HG02571 (cell line): ENCODE measurements around the gene ST7.
"Not testable (repeated sequence)": the region's sequence is repeated elsewhere in the genome, so short reads cannot be mapped to it uniquely, and the experiment has no call there.

Experiments
- ATAC-seq: cut with Tn5 transposase; IDR thresholded peaks from one replicate; pipeline ENCODE4 v1.9.1; 2021; ENCODE audit warnings: mild to moderate bottlenecking, moderate library complexity; ENCODE audit not compliant: unreplicated experiment

ST7 gene

DNA sequence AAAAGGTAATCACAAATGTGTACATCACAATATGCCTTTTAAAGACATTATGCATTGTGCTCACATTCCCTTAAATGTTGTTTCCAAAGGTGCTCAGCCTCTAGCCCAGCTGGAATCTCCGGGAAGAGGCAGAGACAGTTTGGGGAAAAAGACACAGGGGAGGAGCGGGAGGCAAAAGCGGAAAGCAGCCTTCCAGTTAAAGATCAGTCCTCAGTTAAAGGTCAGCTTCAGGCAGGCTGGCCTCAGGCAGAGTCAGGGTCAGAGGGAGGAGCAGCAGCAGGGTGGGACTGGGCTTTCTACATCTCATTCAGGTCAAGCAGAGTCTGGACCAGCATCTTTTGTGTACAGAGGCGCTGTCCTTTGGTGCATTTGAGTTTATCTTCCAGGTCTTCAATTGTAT, 18.6 kb downstream of the ST7 start:
- no peak for ATAC-seq

- not testable (repeated sequence) for ATAC-seq
Observed at GRCh38 chr7:116975024-116975423, 21.7 kb downstream of the ST7 start.

DNA sequence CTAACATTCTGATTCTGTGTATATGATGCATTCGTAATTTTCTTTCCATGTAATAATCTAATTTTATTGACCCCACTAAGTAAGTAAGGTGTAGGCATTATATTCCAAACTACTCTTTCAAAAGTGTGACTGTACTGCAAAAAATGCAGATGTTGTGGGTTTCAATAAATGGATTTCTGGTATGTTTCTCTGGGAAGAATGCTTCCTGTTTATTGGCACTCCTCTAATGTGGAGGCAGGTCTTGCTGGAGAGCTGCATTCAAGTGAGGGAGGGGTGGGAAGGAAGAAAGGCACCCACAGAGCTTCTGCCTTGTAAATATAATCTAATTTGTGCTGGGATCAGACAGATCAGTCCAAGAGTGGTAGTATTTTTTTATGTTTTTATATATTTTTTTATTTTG, 23.9 kb downstream of the ST7 start:
- no peak for ATAC-seq

DNA sequence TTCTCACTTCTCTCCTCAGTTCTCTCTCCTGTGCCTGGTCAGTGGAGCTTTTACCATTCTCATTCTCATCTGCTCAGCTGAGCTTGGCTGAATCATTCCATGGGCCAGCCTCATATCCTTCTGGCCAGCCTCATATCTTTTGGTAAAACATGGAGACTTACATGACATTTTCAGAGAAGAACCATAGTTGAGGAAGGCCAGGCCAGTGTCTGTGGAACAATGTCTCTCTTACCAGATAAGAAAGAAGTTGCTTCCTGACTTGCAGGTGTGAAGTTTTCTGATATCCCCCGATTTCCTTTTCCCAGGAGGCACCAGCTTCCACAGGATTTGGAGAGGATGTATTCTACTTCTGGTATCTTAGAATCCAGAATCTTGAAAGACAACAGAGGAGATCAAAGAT, 24.7 kb downstream of the ST7 start:
- ATAC-seq: no peak

DNA sequence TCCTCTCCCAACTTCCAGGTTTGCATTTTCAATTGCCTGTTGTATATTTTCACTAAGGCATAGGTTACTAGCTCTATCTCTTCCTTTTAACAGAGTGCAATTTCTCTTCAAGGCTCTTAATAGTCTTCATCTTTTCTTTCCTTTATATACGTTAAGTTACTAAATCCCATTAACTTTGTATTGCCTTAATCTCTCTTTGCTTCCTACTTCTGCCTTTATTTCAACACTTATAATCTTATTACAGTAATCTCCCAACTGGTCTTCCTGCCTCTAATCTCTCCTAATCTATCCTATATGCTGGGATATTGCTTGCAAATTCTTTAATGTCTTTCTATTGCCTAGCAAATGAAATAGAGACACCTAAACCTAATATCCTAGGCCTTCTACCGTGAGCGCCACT, 26.1 kb downstream of the ST7 start:
- ATAC-seq: no peak

DNA sequence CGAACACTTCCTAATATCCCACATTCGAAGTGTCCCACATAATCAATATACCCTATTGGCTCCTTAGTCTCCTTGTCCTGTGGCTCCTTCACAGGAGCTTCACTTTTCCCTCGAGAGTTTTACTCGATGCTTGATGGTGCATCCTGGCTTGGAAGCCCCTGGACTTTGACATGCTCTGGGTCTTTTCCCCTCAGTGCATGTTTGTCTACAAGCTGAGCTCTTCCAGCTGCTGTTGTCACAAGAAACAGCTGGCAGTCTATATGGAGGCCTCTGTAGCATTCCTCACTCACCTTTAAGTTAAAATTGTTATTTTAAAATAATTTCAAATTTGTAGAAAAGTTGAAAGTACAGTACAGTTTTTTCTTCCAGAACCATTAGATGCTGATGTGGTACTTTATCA, 27.1 kb downstream of the ST7 start:
- ATAC-seq: no peak

- no peak for ATAC-seq
Observed at GRCh38 chr7:116981939-116982338, 28.6 kb downstream of the ST7 start.

- ATAC-seq: no peak
Observed at GRCh38 chr7:116984511-116984910, 31.2 kb downstream of the ST7 start.

- ATAC-seq: no peak
Observed at GRCh38 chr7:116984917-116985316, 31.6 kb downstream of the ST7 start.

- no peak for ATAC-seq
Observed at GRCh38 chr7:116985575-116985974, 32.3 kb downstream of the ST7 start.

GRCh38 chr7:116986611-116987565, 33.6 kb downstream of the ST7 start:
- ATAC-seq: no peak

DNA sequence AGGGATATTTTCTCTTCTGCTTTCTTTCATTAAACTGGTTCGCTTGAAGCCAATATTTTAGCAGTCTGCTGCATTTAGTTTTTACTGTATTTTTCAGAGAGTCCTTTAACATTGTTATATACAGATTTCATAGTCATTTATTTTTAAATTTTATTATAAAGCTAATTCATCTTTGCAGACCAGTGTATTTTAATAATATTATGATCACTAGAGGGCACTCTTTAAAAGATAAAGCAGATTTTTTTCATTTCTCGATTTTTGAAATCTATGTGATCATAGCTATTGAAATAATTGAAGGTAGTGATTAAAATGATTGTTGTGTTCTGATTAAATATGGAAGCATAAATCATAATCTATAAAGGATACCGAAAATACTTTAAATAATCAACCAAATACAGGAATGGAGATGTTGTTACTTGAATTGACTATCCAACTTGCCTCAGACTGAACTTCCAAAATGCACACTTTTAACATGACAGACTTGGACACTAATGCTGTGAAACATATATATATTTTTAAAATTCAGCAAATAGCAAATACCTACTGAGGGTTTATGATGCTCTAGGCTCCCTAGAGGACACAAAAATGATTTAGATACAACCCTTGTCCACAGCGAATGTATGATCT, 35.2 kb downstream of the ST7 start:
- ATAC-seq: no peak

DNA sequence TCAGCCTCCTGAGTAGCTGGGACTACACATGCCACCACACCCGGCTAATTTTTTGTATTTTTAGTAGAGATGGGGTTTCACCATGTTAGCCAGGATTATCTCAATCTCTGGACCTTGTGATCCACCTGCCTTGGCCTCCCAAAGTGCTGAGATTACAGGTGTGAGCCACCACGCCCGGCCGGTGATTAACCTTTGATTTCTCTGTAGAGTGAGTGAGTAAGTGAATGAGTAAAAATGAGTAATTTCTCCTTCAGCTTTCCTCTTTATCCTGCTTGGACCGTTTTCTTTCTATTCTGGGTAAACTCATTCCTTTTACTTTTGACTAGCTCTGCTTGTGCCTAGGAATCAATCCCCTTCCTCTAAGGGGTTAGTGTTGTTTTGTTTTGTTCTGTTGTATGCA, 36.8 kb downstream of the ST7 start:
- ATAC-seq: no peak

DNA sequence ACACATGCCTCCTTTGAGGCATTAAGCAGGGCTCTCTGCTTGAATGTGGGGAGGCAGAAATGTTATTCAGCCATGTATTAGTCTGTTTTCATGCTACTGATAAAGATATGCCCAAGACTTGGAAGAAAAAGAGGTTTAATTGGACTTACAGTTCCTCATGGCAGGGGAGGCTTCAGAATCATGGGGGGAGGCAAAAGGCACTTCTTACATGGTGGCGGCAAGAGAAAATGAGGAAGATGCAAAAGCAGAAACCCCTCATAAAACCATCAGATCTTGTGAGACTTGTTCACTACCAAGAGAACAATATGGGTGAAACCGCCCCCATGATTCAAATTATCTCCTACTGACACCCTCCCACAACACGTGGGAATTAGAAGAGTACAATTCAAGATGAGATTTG, 37.9 kb downstream of the ST7 start:
- ATAC-seq: no peak

GRCh38 chr7:116994611-116995010, 41.3 kb downstream of the ST7 start:
- no peak for ATAC-seq

DNA sequence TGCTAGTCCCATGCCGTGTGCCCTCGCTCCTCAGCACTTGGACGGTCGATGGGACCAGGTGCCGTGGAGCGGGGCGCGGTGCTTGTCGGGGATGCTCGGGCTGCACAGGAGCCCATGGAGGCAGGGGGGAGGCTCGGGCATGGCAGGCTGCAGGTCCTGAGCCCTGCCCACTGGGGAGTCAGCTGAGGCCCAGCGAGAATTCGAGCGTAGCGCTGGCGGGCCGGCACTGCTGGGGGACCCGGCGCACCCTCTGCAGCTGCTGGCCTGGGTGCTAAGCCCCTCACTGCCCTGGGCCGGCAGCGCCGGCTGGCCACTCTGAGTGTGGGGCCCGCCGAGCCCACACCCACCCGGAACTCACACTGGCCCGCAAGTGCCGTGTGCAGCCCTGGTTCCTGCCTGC, 44.7 kb downstream of the ST7 start:
- no peak for ATAC-seq

DNA sequence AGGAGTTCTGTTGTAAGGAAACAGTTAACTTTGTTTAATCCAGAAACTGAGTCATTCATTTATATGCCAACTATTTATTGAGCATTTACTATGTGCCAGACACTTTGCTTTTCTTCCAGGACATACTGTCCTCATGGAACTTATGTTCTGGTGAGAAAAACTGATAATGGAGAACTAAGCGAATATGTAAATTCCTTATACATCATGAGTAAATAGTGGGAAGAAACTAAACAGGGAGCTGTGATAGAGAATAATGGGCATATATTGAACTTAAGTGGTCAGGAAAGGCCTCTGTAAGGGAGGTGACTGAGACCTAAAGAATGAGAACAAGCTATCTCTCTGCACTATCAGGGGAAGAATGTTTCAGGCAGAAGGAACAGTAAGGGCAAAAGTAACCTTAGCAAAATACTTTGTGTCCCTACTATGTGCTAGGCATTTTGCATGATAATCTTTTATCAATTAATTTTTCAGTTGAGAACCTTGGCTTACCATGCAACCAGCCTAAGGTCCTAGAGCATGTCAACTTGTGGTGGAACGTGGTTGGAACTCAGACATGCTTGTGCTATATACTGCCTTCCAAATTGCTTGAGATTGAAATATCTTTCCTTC, 45.4 kb downstream of the ST7 start:
- ATAC-seq: no peak

- no peak for ATAC-seq
Observed at GRCh38 chr7:116999311-116999710, 46.0 kb downstream of the ST7 start.

GRCh38 chr7:117001283-117001682, 48.0 kb downstream of the ST7 start:
- ATAC-seq: no peak

GRCh38 chr7:117004899-117005298, 51.6 kb downstream of the ST7 start:
- ATAC-seq: no peak

DNA sequence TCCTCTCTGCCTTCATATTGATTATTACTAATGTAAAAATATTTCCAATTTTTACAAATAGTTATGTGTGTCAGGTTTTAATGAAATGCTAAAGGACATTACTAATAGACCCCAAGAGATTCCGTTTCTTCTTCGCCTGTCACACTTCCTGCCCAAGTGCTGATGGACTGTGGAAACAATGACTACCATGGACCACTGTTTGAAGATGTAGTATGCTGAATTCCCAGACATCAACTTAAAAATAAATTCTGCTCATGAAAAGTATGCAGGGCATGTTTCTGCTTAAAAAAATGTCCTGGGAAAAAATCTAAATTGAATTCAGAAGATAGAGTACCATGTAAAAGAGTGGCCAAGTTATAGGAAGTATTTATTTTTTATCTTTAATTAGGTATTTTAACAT, 52.1 kb downstream of the ST7 start:
- ATAC-seq: no peak
